ENCODE results near the gene ARL8A.

- TF ChIP-seq CTCF (IDR thresholded peaks at IDR 0.05) = no peak
- no peak for TF ChIP-seq POLR2A (IDR thresholded peaks at IDR 0.05; ENCODE audit: low read depth)
Measured at GRCh38 chr1:202133001-202133400, 11.5 kb downstream of the ARL8A start.
